Activated CD4-positive, alpha-beta T cell treated with anti-CD3 and anti-CD28 coated beads for 36 hours (primary cell): ENCODE measurements around the gene CPNE7. TPM values are rescaled to one million over a fixed set of nuclear protein-coding genes. Genes with fewer than 3 reads are reported as not detected.
"Not testable (repeated sequence)": the region's sequence is repeated elsewhere in the genome, so short reads cannot be mapped to it uniquely, and the experiment has no call there.

Experiments
- ATAC-seq: fragments of 200-7000 bp; cut with Tn5 transposase; one replicate; pipeline ENCODE4 v1.10.0; 2021; ENCODE audit warnings: mild to moderate bottlenecking, moderate library complexity
- CTCF ChIA-PET: fragments of 350-600 bp; sonication (Branson Sonifier 250); formaldehyde crosslinking; loops from one replicate; lab custom pipeline; 2021; ENCODE audit warnings: antibody characterized with exemption; lab: Charles Lee
- POLR2A ChIA-PET: fragments of 350-600 bp; sonication (Branson Sonifier 250); formaldehyde crosslinking; loops from one replicate; lab custom pipeline; 2021; ENCODE audit warnings: antibody characterized with exemption, inconsistent platforms; lab: Charles Lee
- DNase-seq: peaks from one replicate; pipeline ENCODE4 v3.0.0-alpha.2; 2020
- H3K27ac Mint-ChIP-seq: one replicate; pipeline ENCODE4 v1.8.0; 2021; ENCODE audit warnings: mixed read lengths
- H3K27me3 Mint-ChIP-seq: one replicate; pipeline ENCODE4 v1.8.0; 2021; ENCODE audit warnings: mixed read lengths
- H3K36me3 Mint-ChIP-seq: one replicate; pipeline ENCODE4 v1.8.0; 2021; ENCODE audit warnings: low read depth, mixed read lengths
- H3K4me1 Mint-ChIP-seq: one replicate; pipeline ENCODE4 v1.8.0; 2021; ENCODE audit warnings: mixed read lengths
- H3K4me3 Mint-ChIP-seq: one replicate; pipeline ENCODE4 v1.8.0; 2021; ENCODE audit warnings: mild to moderate bottlenecking, moderate library complexity, mixed read lengths
- H3K9me3 Mint-ChIP-seq: one replicate; pipeline ENCODE4 v1.8.0; 2021; ENCODE audit warnings: low read depth, mixed read lengths
- intact Hi-C, 2 experiments: fragments of 100-400 bp; cut with DNase I in 1 of 2; cut with micrococcal nuclease in 1 of 2; formaldehyde crosslinking; loops; one replicate each; pipeline versions ENCODE4 v1.14.2 to v1.15.1; 2022 to 2024; cut with DNase I, micrococcal nuclease
- total RNA-seq, 2 experiments: library from RNA; stranded (reverse); gene quantifications; one replicate each; pipeline ENCODE4 v1.2.3, GENCODE V29; 2021

The CPNE7 gene
- total RNA-seq, 2 experiments from 2014 or later, result 17.3 to 18.7 TPM

- no peaks in the 10 kb centered on the region for H3K36me3 Mint-ChIP-seq
- ChIA-PET CTCF (no interaction called here), POLR2A (no interaction called here)
- peaks cover 4% of the 10 kb centered on the region for H3K27me3 Mint-ChIP-seq
- no peak for DNase-seq
- intact Hi-C loops, result no loop called here
- no peak overlapping the region for H3K4me3 Mint-ChIP-seq
- no peak overlapping the region for H3K27ac Mint-ChIP-seq
- no peaks in the 10 kb centered on the region for H3K9me3 Mint-ChIP-seq
- peaks cover 11% of the 10 kb centered on the region for H3K4me1 Mint-ChIP-seq
- no peak for ATAC-seq
These were observed 45.7 kb downstream of the CPNE7 start for GRCh38 chr16:89621136-89621697.

- H3K4me3 Mint-ChIP-seq, result no peak overlapping the region
- H3K9me3 Mint-ChIP-seq, result no peaks in the 10 kb centered on the region
- ChIA-PET POLR2A (no interaction called here), CTCF (no interaction called here)
- no peak for ATAC-seq
- no peaks in the 10 kb centered on the region for H3K36me3 Mint-ChIP-seq
- no peak overlapping the region for H3K27ac Mint-ChIP-seq
- no peak for DNase-seq
- peaks cover 4% of the 10 kb centered on the region for H3K27me3 Mint-ChIP-seq
- intact Hi-C loops, result no loop called here
- H3K4me1 Mint-ChIP-seq, result peaks cover 5% of the 10 kb centered on the region
These were observed 46.3 kb downstream of the CPNE7 start for GRCh38 chr16:89621698-89622409.

GRCh38 chr16:89623511-89624261 lies 48.1 kb downstream of the CPNE7 start:
- ATAC-seq (no peak), DNase-seq (no peak)
- Mint-ChIP-seq H3K4me3 (no peak overlapping the region), H3K27ac (no peak overlapping the region), H3K4me1 (no peaks in the 10 kb centered on the region), H3K36me3 (no peaks in the 10 kb centered on the region), H3K27me3 (peaks cover 4% of the 10 kb centered on the region), H3K9me3 (no peaks in the 10 kb centered on the region)
- ChIA-PET POLR2A (no interaction called here), CTCF (interaction anchor here (0.7 kb wide), 1 partner anchor 70 kb away, joined by 3 read pairs; no protein-coding TSS in a partner anchor)
- intact Hi-C loops, result no loop called here

- H3K27ac Mint-ChIP-seq, result no peak overlapping the region
- H3K9me3 Mint-ChIP-seq, result no peaks in the 10 kb centered on the region
- DNase-seq (no peak), ATAC-seq (no peak)
- ChIA-PET POLR2A (no interaction called here), CTCF (no interaction called here)
- intact Hi-C loops, result no loop called here
- H3K4me1 Mint-ChIP-seq, result no peaks in the 10 kb centered on the region
- H3K27me3 Mint-ChIP-seq, result peaks cover 4% of the 10 kb centered on the region
- H3K4me3 Mint-ChIP-seq, result no peak overlapping the region
- H3K36me3 Mint-ChIP-seq, result no peaks in the 10 kb centered on the region
These were observed 49.5 kb downstream of the CPNE7 start for GRCh38 chr16:89624777-89625761.

GRCh38 chr16:89629827-89630610 lies 54.5 kb downstream of the CPNE7 start:
- no peak overlapping the region for H3K4me3 Mint-ChIP-seq
- ATAC-seq (no peak), DNase-seq (no peak)
- H3K4me1 Mint-ChIP-seq, result no peaks in the 10 kb centered on the region
- POLR2A ChIA-PET, result no interaction called here
- no peak overlapping the region for H3K27ac Mint-ChIP-seq
- CTCF ChIA-PET, result interaction anchor here (0.6 kb wide), 1 partner anchor 750 kb away, joined by 5 read pairs; no protein-coding TSS in a partner anchor
- intact Hi-C loops, result no loop called here
- H3K9me3 Mint-ChIP-seq, result no peaks in the 10 kb centered on the region
- H3K36me3 Mint-ChIP-seq, result no peaks in the 10 kb centered on the region
- H3K27me3 Mint-ChIP-seq, result no peaks in the 10 kb centered on the region

- ChIA-PET POLR2A (interaction anchor here (0.6 kb wide), 1 partner anchor 101 kb away, joined by 7 read pairs; no protein-coding TSS in a partner anchor), CTCF (interaction anchor here (0.6 to 0.9 kb wide), 2 partner anchors 18 to 31 kb away, joined by 4 to 5 read pairs; no protein-coding TSS in a partner anchor)
- DNase-seq (no peak), ATAC-seq (no peak)
- H3K36me3 Mint-ChIP-seq, result no peaks in the 10 kb centered on the region
- H3K4me3 Mint-ChIP-seq, result no peak overlapping the region
- no peak overlapping the region for H3K27ac Mint-ChIP-seq
- H3K4me1 Mint-ChIP-seq, result no peaks in the 10 kb centered on the region
- H3K9me3 Mint-ChIP-seq, result no peaks in the 10 kb centered on the region
- H3K27me3 Mint-ChIP-seq, result no peaks in the 10 kb centered on the region
- intact Hi-C loops, result no loop called here
These were observed 57.6 kb downstream of the CPNE7 start for GRCh38 chr16:89633064-89633631.

- POLR2A ChIA-PET, ATAC-seq, H3K9me3 Mint-ChIP-seq, H3K4me3 Mint-ChIP-seq, H3K27ac Mint-ChIP-seq, H3K4me1 Mint-ChIP-seq, H3K36me3 Mint-ChIP-seq, intact Hi-C loops, DNase-seq, H3K27me3 Mint-ChIP-seq: not testable (repeated sequence)
- CTCF ChIA-PET, result interaction anchor here (0.6 kb wide), 1 partner anchor 63 kb away, joined by 3 read pairs; no protein-coding TSS in a partner anchor
These were observed 59.2 kb downstream of the CPNE7 start for GRCh38 chr16:89634463-89635385.

GRCh38 chr16:89636663-89637062 lies 61.1 kb downstream of the CPNE7 start:
- ATAC-seq (no peak), DNase-seq (no peak)
- H3K4me1 Mint-ChIP-seq, result peaks cover 11% of the 10 kb centered on the region
- CTCF ChIA-PET, result interaction anchor here (0.6 kb wide), 1 partner anchor 225 kb away, joined by 6 read pairs; no protein-coding TSS in a partner anchor
- H3K27me3 Mint-ChIP-seq, result no peaks in the 10 kb centered on the region
- H3K27ac Mint-ChIP-seq, result no peak overlapping the region
- H3K9me3 Mint-ChIP-seq, result no peaks in the 10 kb centered on the region
- POLR2A ChIA-PET, result interaction anchor here (0.6 kb wide), 1 partner anchor 74 kb away, joined by 3 read pairs; no protein-coding TSS in a partner anchor
- intact Hi-C loops, result no loop called here
- H3K4me3 Mint-ChIP-seq, result no peak overlapping the region
- no peaks in the 10 kb centered on the region for H3K36me3 Mint-ChIP-seq

- Mint-ChIP-seq H3K4me1 (peaks cover 11% of the 10 kb centered on the region), H3K4me3 (no peak overlapping the region), H3K9me3 (no peaks in the 10 kb centered on the region), H3K27me3 (no peaks in the 10 kb centered on the region), H3K27ac (no peak overlapping the region), H3K36me3 (no peaks in the 10 kb centered on the region)
- intact Hi-C loops, result no loop called here
- CTCF ChIA-PET, result interaction anchor here (0.6 kb wide), 2 partner anchors 26 to 224 kb away, joined by 3 to 6 read pairs; no protein-coding TSS in a partner anchor
- POLR2A ChIA-PET, result no interaction called here
- ATAC-seq, result no peak
- DNase-seq, result no peak
These were observed 61.8 kb downstream of the CPNE7 start for GRCh38 chr16:89637379-89637778.
